Keratinocyte (primary cell): ENCODE results near the gene TP53AIP1. TPM values are rescaled to one million over a fixed set of nuclear protein-coding genes. Genes with fewer than 3 reads are reported as not detected.

Experiments used
- DNase-seq: peaks from one replicate; pipeline ENCODE4 v3.0.0-alpha.2; 2011; ENCODE audit warnings: low read depth, missing footprints, low spot score
- FAIRE-seq: peaks from 2 replicates; lab custom pipeline; 2011; peaks lifted over from hg19 to GRCh38; lab: Jason Lieb, UNC
- H2AFZ ChIP-seq: 2 replicates; pipeline ENCODE4 v1.6.0; 2012; ENCODE audit warnings: low read length, control low read depth, inconsistent platforms; ENCODE audit not compliant: control insufficient read depth
- H3K27ac ChIP-seq: 2 replicates; pipeline ENCODE4 v1.5.1; 2011; ENCODE audit warnings: low read length; ENCODE audit not compliant: control insufficient read depth, insufficient read depth
- H3K27me3 ChIP-seq: 3 replicates; pipeline ENCODE4 v1.6.0; 2011; ENCODE audit warnings: low read length; ENCODE audit not compliant: control insufficient read depth, insufficient read depth; ENCODE audit errors: extremely low read depth
- H3K36me3 ChIP-seq, 2 experiments: 2 replicates in 1 of 2; 3 replicates in 1 of 2; pipeline ENCODE4 v1.5.1; 2011; ENCODE audit warnings: low read length in 2 of 2, mild to moderate bottlenecking in 1 of 2; ENCODE audit not compliant: control insufficient read depth in 2 of 2, insufficient read depth in 2 of 2; ENCODE audit errors: extremely low read depth in 1 of 2
- H3K4me1 ChIP-seq: 3 replicates; pipeline ENCODE4 v1.5.1; 2011; ENCODE audit warnings: low read length; ENCODE audit not compliant: control insufficient read depth, insufficient read depth; ENCODE audit errors: extremely low read depth
- H3K4me2 ChIP-seq: 3 replicates; pipeline ENCODE4 v1.6.0; 2011; ENCODE audit warnings: low read depth, low read length; ENCODE audit not compliant: control insufficient read depth, insufficient read depth; ENCODE audit errors: extremely low read depth
- H3K4me3 ChIP-seq, 3 experiments: fragments of 200-600 bp in 1 of 3; sonication (generic) in 1 of 3; 2 replicates in 2 of 3; 3 replicates in 1 of 3; pipeline ENCODE4 v1.5.1; 2011 to 2016; ENCODE audit warnings: low read length in 3 of 3, mild to moderate bottlenecking in 3 of 3, control low read depth in 2 of 3, inconsistent platforms in 1 of 3, low read depth in 1 of 3, mixed read lengths in 1 of 3, mixed run types in 1 of 3, moderate library complexity in 1 of 3; ENCODE audit not compliant: control insufficient read depth in 2 of 3, insufficient read depth in 2 of 3; ENCODE audit errors: extremely low read depth in 1 of 3
- H3K79me2 ChIP-seq: 2 replicates; pipeline ENCODE4 v1.6.0; 2012; ENCODE audit warnings: low read length; ENCODE audit not compliant: control insufficient read depth, insufficient read depth
- H3K9ac ChIP-seq: 3 replicates; pipeline ENCODE4 v1.6.0; 2011; ENCODE audit warnings: low read length; ENCODE audit not compliant: control insufficient read depth, insufficient read depth; ENCODE audit errors: extremely low read depth
- H3K9me1 ChIP-seq: 3 replicates; pipeline ENCODE4 v1.6.0; 2011; ENCODE audit warnings: low read length; ENCODE audit not compliant: control insufficient read depth, insufficient read depth; ENCODE audit errors: extremely low read depth
- H3K9me3 ChIP-seq: 2 replicates; pipeline ENCODE4 v1.5.1; 2012; ENCODE audit warnings: low read depth, low read length; ENCODE audit not compliant: control insufficient read depth
- H4K20me1 ChIP-seq: 3 replicates; pipeline ENCODE4 v1.6.0; 2011; ENCODE audit warnings: low read length; ENCODE audit not compliant: control insufficient read depth, insufficient read depth; ENCODE audit errors: extremely low read depth
- CTCF ChIP-seq, 3 experiments: IDR thresholded peaks in 1 of 3; conservative IDR thresholded peaks in 1 of 3; optimal IDR thresholded peaks in 1 of 3; 2 replicates in 2 of 3; 3 replicates in 1 of 3; pipeline versions ENCODE3 to v1.5.1; 2011; ENCODE audit warnings: low read length in 3 of 3, mild to moderate bottlenecking in 3 of 3, moderate library complexity in 2 of 3, control low read depth in 1 of 3, inconsistent platforms in 1 of 3; ENCODE audit not compliant: insufficient read depth in 2 of 3; ENCODE audit errors: extremely low read depth in 1 of 3
- EZH2 ChIP-seq: IDR thresholded peaks from one replicate; pipeline ENCODE4 v1.6.1; 2012; ENCODE audit warnings: inconsistent platforms, mild to moderate bottlenecking, low read length, moderate library complexity
- dilution Hi-C: fragments of 300-500 bp; cut with MboI; formaldehyde crosslinking; loops from one replicate; pipeline ENCODE4 v1.7.0; 2020; ENCODE audit warnings: low sequenced_read_pairs; ENCODE audit not compliant: extremely low pct_ligation_motif_present
- polyA plus RNA-seq, 5 experiments: library from polyadenylated mRNA; depleted of rRNA in 3 of 5; stranded (reverse) in 3 of 5; stranded (forward) in 1 of 5; unstranded in 1 of 5; fragments of >200 nt; gene quantifications; 1 replicate in 1 of 5; 2 replicates in 3 of 5; 3 replicates in 1 of 5; pipeline versions ENCODE4 v1.2.1 to v1.2.3, GENCODE V29; 2011 to 2012; ENCODE audit warnings: missing spikeins in 2 of 5, low read depth in 1 of 5, low replicate concordance in 1 of 5

TP53AIP1 gene
- polyA plus RNA-seq, 1 donor (not counting 4 experiments of a cell fraction or from before 2014, with no cell fraction given): 37.1 TPM

- Histone ChIP-seq H3K4me3 (no peak overlapping the region), H3K27me3 (no peaks in the 10 kb centered on the region), H3K9me3 (no peaks in the 10 kb centered on the region), H3K4me2 (peak overlapping the region; percentile 66), H3K36me3 (no peaks in the 10 kb centered on the region), H3K9ac (no peak overlapping the region), H3K27ac (peak overlapping the region; percentile 32), H3K9me1 (no peaks in the 10 kb centered on the region), H3K79me2 (no peaks in the 10 kb centered on the region), H3K4me1 (peaks cover 43% of the 10 kb centered on the region), H2AFZ (no peak overlapping the region), H4K20me1 (no peaks in the 10 kb centered on the region)
- DNase-seq (no peak), FAIRE-seq (peak; percentile 52)
- TF ChIP-seq CTCF (optimal IDR thresholded peaks at IDR 0.05 in 1 of 3, IDR thresholded peaks at IDR 0.05 in 1 of 3, conservative IDR thresholded peaks at IDR 0.05 in 1 of 3; ENCODE audit: extremely low read depth in 1 of 3, insufficient read depth in 2 of 3, low read length in 3 of 3): no peak
- TF ChIP-seq EZH2: no peak
- dilution Hi-C loops: no loop called here
Measured at GRCh38 chr11:128902515-128903066, 40.1 kb downstream of the TP53AIP1 start.

- dilution Hi-C loops: no loop called here
- H2AFZ ChIP-seq: no peak overlapping the region
- H3K9me1 ChIP-seq: no peaks in the 10 kb centered on the region
- H3K27ac ChIP-seq: no peak overlapping the region
- TF ChIP-seq EZH2: no peak
- no peak for TF ChIP-seq CTCF (optimal IDR thresholded peaks at IDR 0.05 in 1 of 3, IDR thresholded peaks at IDR 0.05 in 1 of 3, conservative IDR thresholded peaks at IDR 0.05 in 1 of 3; ENCODE audit: extremely low read depth in 1 of 3, insufficient read depth in 2 of 3, low read length in 3 of 3)
- FAIRE-seq (no peak), DNase-seq (no peak)
- no peaks in the 10 kb centered on the region for H3K27me3 ChIP-seq
- H3K9me3 ChIP-seq: no peaks in the 10 kb centered on the region
- peaks cover 39% of the 10 kb centered on the region for H3K4me1 ChIP-seq
- H3K4me3 ChIP-seq: no peak overlapping the region
- no peaks in the 10 kb centered on the region for H3K36me3 ChIP-seq
- no peaks in the 10 kb centered on the region for H3K79me2 ChIP-seq
- no peak overlapping the region for H3K4me2 ChIP-seq
- H4K20me1 ChIP-seq: no peaks in the 10 kb centered on the region
- no peak overlapping the region for H3K9ac ChIP-seq
Measured at GRCh38 chr11:128901653-128902514, 40.8 kb downstream of the TP53AIP1 start.
